Stimulated activated CD8-positive, alpha-beta memory T cell treated with anti-CD3 and anti-CD28 coated beads, Interleukin-15, amount 100 ng/mL, for 1 hour (primary cell): ENCODE data around the gene WASL.
A peak's percentile ranks its signal among the peaks of the same experiment; 100 is the strongest.
"Not testable (repeated sequence)": the region's sequence is repeated elsewhere in the genome, so short reads cannot be mapped to it uniquely, and the experiment has no call there.

Experiments
- DNase-seq: peaks from one replicate; pipeline ENCODE4 v3.0.0-alpha.2; 2020; ENCODE audit warnings: low read depth

The WASL gene

GRCh38 chr7:123748734-123749536, at the start of gene WASL:
WASL (minus strand) TSS chr7:123749003; CDS start chr7:123748734, 269 bp downstream.
- peak; percentile 75 for DNase-seq

GRCh38 chr7:123797673-123798531, 49.1 kb upstream of the WASL start:
- no peak for DNase-seq

GRCh38 chr7:123796568-123796967, 47.8 kb upstream of the WASL start:
- no peak for DNase-seq

GRCh38 chr7:123795917-123796316, 47.1 kb upstream of the WASL start:
- no peak for DNase-seq

GRCh38 chr7:123795116-123795515, 46.3 kb upstream of the WASL start:
- DNase-seq = not testable (repeated sequence)

- DNase-seq = no peak
Observed at GRCh38 chr7:123792547-123792946, 43.7 kb upstream of the WASL start.

- no peak for DNase-seq
Observed at GRCh38 chr7:123791001-123791400, 42.2 kb upstream of the WASL start.

GRCh38 chr7:123789817-123790216, 41.0 kb upstream of the WASL start:
- no peak for DNase-seq

- no peak for DNase-seq
Observed at GRCh38 chr7:123789206-123789784, 40.5 kb upstream of the WASL start.

GRCh38 chr7:123788584-123788983, 39.8 kb upstream of the WASL start:
- no peak for DNase-seq

- DNase-seq = no peak
Observed at GRCh38 chr7:123787220-123788007, 38.6 kb upstream of the WASL start.

- DNase-seq = no peak
Observed at GRCh38 chr7:123784263-123784662, 35.5 kb upstream of the WASL start.

- no peak for DNase-seq
Observed at GRCh38 chr7:123783820-123784219, 35.0 kb upstream of the WASL start.

- DNase-seq = no peak
Observed at GRCh38 chr7:123782071-123782798, 33.4 kb upstream of the WASL start.

- DNase-seq = not testable (repeated sequence)
Observed at GRCh38 chr7:123780472-123780871, 31.7 kb upstream of the WASL start.

- DNase-seq = no peak
Observed at GRCh38 chr7:123774496-123774895, 25.7 kb upstream of the WASL start.

GRCh38 chr7:123773481-123773880, 24.7 kb upstream of the WASL start:
- DNase-seq = no peak

GRCh38 chr7:123772652-123773051, 23.8 kb upstream of the WASL start:
- no peak for DNase-seq

GRCh38 chr7:123771846-123772245, 23.0 kb upstream of the WASL start:
- DNase-seq = no peak

GRCh38 chr7:123771256-123771655, 22.5 kb upstream of the WASL start:
- no peak for DNase-seq

GRCh38 chr7:123770378-123770777, 21.6 kb upstream of the WASL start:
- DNase-seq = no peak
